ENCODE results near the gene TNK2. TPM values are rescaled to one million over a fixed set of nuclear protein-coding genes. Genes with fewer than 3 reads are reported as not detected.

Gene TNK2
- total RNA-seq, 1 experiment from 2014 or later: 18.2 TPM

- Histone ChIP-seq H3K36me3 (ENCODE audit: insufficient read depth, low read length, poor library complexity, severe bottlenecking) (no peaks in the 10 kb centered on the region), H3K27ac (ENCODE audit: low read depth, low read length, poor library complexity, severe bottlenecking) (no peak overlapping the region), H3K4me1 (ENCODE audit: insufficient read depth, low read length, poor library complexity, severe bottlenecking) (no peaks in the 10 kb centered on the region), H3K9me3 (ENCODE audit: low read depth, low read length, poor library complexity, severe bottlenecking) (no peaks in the 10 kb centered on the region), H3K27me3 (replicated peaks; ENCODE audit: insufficient read depth, low read depth, low read length, poor library complexity) (no peaks in the 10 kb centered on the region), H3K4me3 (ENCODE audit: low read depth, low read length, poor library complexity, severe bottlenecking) (no peak overlapping the region)
- ChIA-PET CTCF (interaction anchor here (0.5 to 0.7 kb wide), 4 partner anchors 26 to 262 kb away, joined by 3 to 4 read pairs (median 3); no protein-coding TSS in a partner anchor), POLR2A (ENCODE audit: low non-redundant PET) (no interaction called here)
- intact Hi-C loops (cut with micrococcal nuclease; ENCODE audit: unreplicated experiment): loop anchor here (2.0 to 10.0 kb wide), 4 partner anchors 45 to 579 kb away; partner anchors contain the start of gene XXYLT1
- no peak for TF ChIP-seq EZH2 (IDR thresholded peaks at IDR 0.05; ENCODE audit: borderline replicate concordance, low read depth, low read length, poor library complexity, severe bottlenecking)
- TF ChIP-seq, protein P1, sequence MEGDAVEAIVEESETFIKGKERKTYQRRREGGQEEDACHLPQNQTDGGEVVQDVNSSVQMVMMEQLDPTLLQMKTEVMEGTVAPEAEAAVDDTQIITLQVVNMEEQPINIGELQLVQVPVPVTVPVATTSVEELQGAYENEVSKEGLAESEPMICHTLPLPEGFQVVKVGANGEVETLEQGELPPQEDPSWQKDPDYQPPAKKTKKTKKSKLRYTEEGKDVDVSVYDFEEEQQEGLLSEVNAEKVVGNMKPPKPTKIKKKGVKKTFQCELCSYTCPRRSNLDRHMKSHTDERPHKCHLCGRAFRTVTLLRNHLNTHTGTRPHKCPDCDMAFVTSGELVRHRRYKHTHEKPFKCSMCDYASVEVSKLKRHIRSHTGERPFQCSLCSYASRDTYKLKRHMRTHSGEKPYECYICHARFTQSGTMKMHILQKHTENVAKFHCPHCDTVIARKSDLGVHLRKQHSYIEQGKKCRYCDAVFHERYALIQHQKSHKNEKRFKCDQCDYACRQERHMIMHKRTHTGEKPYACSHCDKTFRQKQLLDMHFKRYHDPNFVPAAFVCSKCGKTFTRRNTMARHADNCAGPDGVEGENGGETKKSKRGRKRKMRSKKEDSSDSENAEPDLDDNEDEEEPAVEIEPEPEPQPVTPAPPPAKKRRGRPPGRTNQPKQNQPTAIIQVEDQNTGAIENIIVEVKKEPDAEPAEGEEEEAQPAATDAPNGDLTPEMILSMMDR (conservative IDR thresholded peaks at IDR 0.05; ENCODE audit: low read depth, low read length): peak; percentile 47
- no TSS peak for BruUV-seq (replicated peaks)
- DNase-seq (ENCODE audit: low spot score): no peak
Observed at GRCh38 chr3:195849322-195850074, 58.9 kb downstream of the TNK2 start.

DNA sequence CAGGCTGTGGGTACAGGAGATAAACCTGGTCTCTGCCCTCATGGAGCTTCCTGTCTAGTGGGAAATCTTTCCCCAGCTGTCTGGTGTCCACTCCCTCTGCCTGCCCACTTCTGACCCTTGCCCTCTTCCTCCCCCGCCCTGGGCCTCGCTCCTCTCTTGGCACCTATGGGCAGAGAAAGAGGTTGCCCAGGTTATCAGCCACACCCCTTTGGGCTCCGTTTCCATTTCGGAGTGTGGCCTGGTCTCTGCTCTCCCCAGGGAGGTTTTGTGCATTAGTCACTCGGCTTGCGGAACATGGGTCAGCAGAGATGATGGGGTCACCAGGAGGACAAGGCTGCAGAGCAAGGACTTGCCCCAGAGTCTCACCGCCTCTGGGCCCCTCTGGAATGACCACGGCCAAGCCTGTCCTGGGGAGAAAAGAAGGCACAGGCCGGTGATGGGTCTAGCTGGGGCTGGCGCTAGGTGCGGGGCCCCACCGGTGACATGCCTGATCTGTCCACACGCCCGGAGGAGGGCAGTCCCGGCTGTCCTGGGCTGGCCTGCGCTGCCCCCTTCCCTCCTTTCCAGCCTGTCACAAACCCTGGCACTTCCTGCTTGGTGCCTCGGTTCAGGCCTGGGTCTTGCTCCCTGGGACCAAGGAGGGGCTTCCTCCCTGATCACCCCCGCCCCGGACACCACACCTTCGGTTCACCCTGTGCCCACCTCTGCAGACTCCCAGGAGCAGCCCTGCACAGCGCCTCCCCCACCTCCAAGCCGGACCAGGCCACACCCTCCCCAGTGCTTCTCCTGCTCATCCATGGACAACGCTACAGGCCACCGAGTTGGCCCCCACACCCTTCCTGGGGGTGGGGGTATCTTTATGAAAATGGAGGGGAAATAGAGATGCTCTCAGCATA is 61.0 kb downstream of the TNK2 start:
- Histone ChIP-seq H3K36me3 (ENCODE audit: insufficient read depth, low read length, poor library complexity, severe bottlenecking) (no peaks in the 10 kb centered on the region), H3K27me3 (replicated peaks; ENCODE audit: insufficient read depth, low read depth, low read length, poor library complexity) (no peaks in the 10 kb centered on the region), H3K4me3 (ENCODE audit: low read depth, low read length, poor library complexity, severe bottlenecking) (no peak overlapping the region), H3K4me1 (ENCODE audit: insufficient read depth, low read length, poor library complexity, severe bottlenecking) (no peaks in the 10 kb centered on the region), H3K27ac (ENCODE audit: low read depth, low read length, poor library complexity, severe bottlenecking) (no peak overlapping the region), H3K9me3 (ENCODE audit: low read depth, low read length, poor library complexity, severe bottlenecking) (no peaks in the 10 kb centered on the region)
- TF ChIP-seq EZH2 (IDR thresholded peaks at IDR 0.05; ENCODE audit: borderline replicate concordance, low read depth, low read length, poor library complexity, severe bottlenecking): no peak
- TF ChIP-seq, protein P1 (conservative IDR thresholded peaks at IDR 0.05; ENCODE audit: low read depth, low read length): no peak
- ChIA-PET CTCF (no interaction called here), POLR2A (ENCODE audit: low non-redundant PET) (no interaction called here)
- no TSS peak for BruUV-seq (replicated peaks)
- DNase-seq (ENCODE audit: low spot score): no peak
- intact Hi-C loops (cut with micrococcal nuclease; ENCODE audit: unreplicated experiment): no loop called here

DNA sequence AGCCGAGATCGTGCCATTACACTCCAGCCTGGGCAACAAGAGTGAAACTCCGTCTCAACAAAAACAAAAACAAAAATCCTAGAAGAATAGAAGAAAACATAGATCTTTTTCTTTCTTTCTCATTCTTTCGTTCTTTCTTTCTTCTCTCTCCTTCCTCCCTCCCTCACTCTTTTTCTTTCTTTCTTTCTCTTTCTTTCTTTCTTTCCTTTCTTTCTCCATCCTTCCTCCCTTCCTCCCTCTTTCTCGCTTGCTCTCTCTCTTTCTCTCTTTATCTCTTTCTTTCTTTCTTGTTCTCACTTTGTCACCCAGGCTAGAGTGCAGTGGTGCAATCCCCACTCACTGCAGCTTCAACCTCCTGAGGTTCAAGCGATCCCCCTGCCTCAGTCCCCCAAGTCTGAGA is 62.9 kb downstream of the TNK2 start:
- Histone ChIP-seq H3K27ac (ENCODE audit: low read depth, low read length, poor library complexity, severe bottlenecking) (no peak overlapping the region), H3K4me1 (ENCODE audit: insufficient read depth, low read length, poor library complexity, severe bottlenecking) (no peaks in the 10 kb centered on the region), H3K27me3 (replicated peaks; ENCODE audit: insufficient read depth, low read depth, low read length, poor library complexity) (no peaks in the 10 kb centered on the region), H3K4me3 (ENCODE audit: low read depth, low read length, poor library complexity, severe bottlenecking) (no peak overlapping the region), H3K36me3 (ENCODE audit: insufficient read depth, low read length, poor library complexity, severe bottlenecking) (no peaks in the 10 kb centered on the region), H3K9me3 (ENCODE audit: low read depth, low read length, poor library complexity, severe bottlenecking) (no peaks in the 10 kb centered on the region)
- ChIA-PET POLR2A (ENCODE audit: low non-redundant PET) (no interaction called here), CTCF (no interaction called here)
- DNase-seq (ENCODE audit: low spot score): no peak
- BruUV-seq (replicated peaks): no TSS peak
- intact Hi-C loops (cut with micrococcal nuclease; ENCODE audit: unreplicated experiment): no loop called here
- TF ChIP-seq, protein P1 (conservative IDR thresholded peaks at IDR 0.05; ENCODE audit: low read depth, low read length): no peak
- TF ChIP-seq EZH2 (IDR thresholded peaks at IDR 0.05; ENCODE audit: borderline replicate concordance, low read depth, low read length, poor library complexity, severe bottlenecking): no peak

All from A673 (cell line).